DMS153 treated with DMSO at 0.1 percent for 48 hours (cell line): ENCODE measurements around the gene MAEA.
"Not testable (repeated sequence)": the region's sequence is repeated elsewhere in the genome, so short reads cannot be mapped to it uniquely, and the experiment has no call there.

ENCODE experiments used
- DNase-seq: peaks from one replicate; lab custom pipeline; 2025; ENCODE audit not compliant: unreplicated experiment; lab: John Stamatoyannopoulos, UW

The MAEA gene

DNA sequence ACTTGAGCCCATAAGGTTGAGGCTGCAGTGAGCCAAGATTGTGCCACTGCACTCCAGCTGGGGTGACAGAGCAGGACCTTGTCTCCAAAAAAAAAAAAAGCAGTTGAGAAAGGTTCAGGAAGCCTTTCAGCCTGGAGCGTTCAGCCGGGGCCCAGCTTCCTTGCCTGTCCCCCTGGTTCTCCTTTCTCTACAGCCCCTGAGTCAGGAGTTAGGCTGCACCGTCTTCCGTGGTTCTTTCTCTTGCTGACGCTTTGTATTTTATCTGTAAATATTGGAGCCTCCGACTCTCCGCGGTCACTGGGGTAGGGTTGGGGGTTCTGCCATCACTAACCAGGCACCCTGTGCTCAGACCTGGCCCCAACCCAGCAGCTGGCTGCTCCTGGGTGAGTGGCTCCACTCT lies 43.6 kb downstream of the MAEA start:
- DNase-seq, result no peak

DNA sequence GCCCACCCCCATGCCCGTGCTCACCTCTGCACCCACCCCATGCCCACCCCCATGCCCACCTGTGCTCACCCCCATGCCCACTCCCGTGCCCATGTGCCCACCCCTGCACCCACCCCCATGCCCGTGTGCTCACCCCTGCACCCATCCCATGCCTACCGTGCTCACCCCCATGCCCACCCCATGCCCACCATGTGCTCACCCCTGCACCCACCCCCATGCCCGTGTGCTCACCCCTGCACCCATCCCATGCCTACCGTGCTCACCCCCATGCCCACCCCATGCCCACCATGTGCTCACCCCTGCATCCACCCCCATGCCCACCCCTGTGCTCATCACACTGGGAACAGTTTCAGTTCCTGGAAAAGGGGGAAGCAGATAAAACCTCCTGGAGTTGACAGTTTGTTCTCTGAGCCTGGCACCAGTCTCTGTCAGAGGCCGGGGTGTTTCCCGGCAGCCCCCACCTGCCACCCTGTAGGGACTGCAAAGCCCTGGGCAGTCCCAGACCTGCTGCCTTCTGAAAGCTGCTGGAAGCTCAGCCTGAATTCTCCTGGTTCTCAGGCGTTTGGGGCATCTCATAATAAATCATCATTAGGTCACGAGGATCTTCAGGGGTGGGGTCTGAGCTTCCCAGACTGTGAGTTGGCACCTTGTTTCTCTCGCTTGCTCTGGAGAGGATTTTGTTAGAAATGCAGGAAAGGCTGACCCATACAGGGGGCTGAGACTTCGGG lies 44.3 kb downstream of the MAEA start:
- not testable (repeated sequence) for DNase-seq

DNA sequence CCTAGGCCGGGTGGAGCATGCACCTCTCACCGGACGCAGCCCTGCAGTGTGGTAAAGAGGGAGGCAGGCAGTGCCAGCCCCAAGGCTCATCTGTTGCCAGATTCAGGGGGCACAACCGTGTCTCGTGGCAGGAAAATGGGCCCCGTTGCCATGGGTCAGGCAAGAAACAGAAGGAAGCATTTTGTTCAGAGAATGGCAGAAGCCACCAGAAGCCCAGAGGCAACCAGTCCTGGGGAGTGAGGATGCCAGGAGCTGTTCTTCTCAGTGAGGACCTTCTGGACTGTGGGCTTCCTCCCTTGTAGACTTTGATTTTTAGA lies 44.8 kb downstream of the MAEA start:
- no peak for DNase-seq

DNA sequence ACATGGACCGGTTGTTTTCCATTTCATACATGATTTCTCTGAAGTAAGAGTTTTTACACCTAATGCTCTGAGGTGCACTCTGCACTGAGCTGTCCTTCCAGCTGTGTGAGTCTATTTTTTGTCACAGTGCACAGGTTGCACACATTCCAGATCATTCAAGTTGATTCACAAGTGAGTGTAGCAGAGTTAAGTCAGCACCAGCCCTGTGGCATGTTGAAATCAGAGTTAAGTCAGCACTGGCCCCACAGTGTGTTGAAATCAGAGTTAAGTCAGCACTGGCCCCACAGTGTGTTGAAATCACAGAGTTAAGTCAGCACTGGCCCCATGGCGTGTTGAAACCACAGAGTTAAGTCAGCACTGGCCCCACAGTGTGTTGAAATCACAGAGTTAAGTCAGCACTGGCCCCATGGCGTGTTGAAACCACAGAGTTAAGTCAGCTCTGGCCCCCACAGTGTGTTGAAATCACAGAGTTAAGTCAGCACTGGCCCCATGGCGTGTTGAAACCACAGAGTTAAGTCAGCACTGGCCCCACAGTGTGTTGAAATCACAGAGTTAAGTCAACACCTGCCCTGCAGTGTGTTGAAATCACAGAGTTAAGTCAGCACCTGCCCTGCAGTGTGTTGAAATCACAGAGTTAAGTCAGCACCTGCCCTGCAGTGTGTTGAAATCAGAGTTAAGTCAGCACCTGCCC lies 45.6 kb downstream of the MAEA start:
- not testable (repeated sequence) for DNase-seq

DNA sequence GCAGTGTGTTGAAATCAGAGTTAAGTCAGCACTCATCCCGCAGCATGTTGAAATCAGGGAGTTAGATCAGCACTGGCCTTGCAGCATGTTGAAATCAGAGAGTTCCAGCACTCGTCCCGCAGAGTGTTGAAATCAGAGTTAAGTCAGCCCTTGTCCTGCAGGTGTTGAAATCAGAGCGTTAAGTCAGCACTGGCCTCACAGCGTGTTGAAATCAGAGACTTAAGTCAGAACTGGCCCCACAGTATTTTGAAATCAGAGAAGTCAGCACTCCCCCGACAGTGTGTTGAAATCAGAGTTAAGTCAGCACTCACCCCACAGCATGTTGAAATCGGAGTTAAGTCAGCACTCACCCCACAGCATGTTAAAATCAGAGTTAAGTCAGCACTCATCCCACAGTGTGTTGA lies 46.4 kb downstream of the MAEA start:
- no peak for DNase-seq

DNA sequence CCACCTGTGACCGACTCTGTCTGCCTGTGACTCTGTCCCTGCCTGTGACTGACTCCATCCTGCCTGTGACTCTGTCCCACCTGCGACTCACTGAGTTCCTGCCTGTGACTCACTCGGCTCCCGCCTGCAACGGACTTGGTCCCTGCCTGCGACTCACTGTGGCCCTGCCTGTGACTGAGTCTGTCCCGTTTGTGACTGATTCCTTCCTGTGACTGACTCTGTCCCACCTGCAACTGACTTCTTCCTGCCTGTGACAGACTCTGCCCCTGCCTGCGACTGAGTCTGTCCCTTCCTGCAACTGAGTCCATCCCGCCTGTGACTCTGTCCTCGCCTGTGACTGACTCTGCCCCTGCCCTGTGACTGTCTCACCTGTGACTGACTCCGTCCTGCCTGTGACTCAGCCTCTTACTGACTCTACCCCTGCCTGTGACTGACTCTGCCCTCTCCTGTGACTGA lies 47.7 kb downstream of the MAEA start:
- DNase-seq, result no peak

DNA sequence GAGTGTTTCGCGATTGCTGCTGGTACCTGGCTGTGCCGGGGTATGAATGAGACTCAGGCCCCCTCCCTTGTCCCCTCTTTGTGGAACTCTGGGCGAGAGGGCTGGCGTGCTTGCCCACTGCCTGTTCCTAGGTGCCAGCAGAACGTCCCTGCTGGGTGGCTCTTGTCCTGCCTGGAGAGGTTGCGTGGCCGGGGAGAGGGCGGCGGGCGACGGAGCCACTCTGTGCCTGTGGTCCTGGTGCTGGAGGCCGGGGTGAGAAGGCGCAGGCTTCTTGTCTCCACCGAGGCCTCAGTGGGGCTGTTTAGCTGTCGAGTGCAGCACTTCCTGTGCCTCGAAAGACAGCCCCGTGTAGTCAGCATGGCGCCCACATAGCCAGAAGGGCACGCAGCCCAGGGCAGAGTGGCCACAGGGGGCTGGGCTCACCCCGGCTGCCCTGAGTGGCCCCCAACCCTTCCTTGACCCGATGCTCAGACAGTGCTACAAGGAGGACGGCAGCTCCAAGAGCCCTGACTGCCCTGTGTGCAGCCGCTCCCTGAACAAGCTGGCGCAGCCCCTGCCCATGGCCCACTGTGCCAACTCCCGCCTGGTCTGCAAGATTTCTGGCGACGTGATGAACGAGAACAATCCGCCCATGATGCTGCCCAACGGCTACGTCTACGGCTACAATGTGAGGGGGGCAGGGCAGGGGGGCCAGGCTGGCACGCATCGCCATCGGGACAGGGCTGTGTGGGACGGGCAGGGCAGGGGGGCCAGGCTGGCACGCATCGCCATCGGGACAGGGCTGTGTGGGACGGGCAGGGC lies 48.5 kb downstream of the MAEA start:
- no peak for DNase-seq

DNA sequence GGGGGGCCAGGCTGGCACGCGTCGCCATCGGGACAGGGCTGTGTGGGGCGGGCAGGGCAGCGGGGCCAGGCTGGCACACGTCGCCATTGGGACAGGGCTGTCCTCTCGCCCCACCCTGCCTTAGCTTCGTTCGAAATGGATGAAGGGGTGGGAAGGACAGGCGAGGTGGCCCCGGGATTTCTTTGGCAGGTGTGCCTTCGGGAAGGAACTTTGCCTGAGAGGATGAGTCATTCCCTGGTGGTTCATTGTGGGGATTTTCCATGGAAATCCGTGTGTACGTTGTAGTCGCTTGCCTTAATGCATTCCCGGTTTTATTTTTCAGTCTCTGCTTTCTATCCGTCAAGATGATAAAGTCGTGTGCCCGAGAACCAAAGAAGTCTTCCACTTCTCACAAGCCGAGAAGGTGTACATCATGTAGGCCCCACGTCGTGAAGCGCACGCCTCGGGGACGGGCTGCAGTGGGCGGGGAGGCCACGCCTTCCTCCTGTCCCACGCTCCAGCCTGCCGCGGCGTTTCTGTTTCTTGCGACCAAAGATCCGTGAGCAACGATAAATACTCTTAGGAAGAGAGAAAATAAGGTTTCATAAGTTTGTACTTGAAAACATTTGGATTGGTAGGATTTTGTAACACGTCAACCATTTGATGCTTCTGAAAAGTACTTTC lies 49.2 kb downstream of the MAEA start:
- DNase-seq, result no peak

DNA sequence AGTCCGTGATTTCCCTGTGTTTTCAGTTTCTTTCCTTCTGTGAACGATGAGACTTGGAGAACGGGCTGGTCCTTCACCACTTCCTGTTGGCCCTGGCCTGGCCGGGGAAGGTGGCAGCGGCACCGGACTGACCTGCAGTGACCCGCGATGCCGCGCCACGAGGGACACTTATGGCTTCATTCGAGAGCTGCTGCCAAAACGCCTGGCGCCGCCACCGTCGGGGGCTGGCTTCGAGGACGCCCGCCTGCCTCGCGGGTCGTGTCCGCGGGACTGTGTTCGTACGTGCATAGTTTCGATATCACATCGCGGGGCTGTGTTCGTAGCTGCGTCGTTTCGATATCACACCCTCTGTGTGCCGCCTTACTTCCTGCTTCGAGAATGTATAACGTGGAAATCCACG lies 49.8 kb downstream of the MAEA start:
- no peak for DNase-seq

DNA sequence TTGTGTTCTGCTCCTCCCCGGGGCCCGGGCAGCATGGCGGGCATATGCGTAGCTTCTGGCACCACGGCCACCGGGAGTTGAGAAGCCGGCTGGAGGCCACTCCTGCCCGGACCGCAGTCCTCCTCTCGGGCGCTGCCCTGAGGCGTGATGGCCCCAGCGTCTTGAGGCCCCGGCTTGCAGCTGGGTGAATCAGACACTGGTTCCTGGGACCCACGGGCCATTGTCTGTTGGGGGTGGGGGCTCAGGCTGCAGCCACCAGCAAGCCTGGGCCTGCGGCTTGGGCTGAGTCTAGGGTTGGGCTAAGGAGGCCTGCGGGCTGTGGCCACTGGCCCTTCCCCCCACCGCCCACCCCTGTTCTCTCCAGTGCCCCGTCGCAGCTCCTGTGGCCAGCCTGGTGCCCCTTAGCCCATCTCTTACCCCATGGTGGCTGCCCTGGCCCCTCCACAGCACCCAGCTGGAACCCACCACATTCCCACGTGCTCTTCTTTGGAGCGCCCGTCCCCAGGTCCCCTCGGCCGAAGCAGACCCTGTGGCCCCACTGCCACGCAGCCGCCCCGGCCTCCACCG lies 50.6 kb downstream of the MAEA start:
- DNase-seq, result no peak

DNA sequence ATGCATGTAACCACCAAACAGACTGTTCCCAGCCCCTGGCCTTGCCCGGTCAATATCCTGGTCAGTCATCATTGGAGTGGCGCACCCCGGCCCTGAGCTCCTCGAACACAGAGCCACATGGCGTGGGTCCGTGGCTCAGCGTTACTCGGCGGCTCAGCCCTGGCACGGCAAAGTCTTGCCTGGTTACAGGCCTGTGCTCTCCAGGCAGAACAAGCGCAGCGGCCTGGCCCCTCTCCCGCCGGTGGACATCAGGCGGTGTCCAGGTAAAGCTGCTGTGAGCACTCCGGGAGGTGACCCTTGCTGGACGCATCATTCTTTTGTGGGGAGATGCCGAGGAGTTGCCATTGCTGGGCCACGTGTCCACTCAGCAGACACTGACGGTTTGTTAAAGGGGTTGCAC lies 51.2 kb downstream of the MAEA start:
- DNase-seq, result no peak

DNA sequence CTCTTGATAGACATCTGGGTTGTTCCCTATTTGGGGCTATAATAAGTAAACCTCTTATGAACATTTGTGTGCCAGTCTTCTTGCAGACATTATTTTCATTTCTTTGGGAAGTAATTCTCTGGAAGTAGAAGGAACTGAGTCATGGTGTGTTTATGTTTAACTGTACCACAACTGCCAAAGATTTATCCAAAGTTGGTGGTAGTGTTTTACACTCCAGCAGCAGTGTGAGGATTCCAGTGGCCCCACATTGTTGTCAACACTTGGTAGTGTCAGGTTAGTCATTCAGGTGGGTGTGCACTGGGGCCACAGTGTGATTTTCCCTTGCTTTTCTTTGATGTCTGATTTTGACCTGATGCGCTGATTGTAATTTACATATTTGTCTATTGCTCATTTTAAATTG lies 52.3 kb downstream of the MAEA start:
- no peak for DNase-seq

DNA sequence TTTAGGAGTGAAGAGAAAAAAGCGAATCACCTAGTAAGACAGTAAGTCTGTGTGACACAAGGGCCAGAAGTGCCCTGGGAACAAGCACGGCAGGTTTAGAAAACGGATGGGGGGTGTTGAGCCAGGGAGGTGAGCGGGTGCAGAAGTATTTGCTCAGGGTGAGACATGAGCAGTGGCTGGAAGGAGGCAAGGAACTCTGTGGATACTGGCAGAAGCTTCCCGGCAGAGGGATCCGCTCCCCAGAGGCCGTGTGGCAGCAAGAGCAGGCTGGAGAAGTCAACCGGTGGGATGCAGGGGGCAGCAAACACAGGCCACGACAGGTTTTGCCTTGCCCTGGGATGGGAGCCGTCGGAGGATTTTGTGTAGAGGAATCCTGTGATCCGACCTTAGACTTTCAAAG lies 55.0 kb downstream of the MAEA start:
- DNase-seq, result no peak

DNA sequence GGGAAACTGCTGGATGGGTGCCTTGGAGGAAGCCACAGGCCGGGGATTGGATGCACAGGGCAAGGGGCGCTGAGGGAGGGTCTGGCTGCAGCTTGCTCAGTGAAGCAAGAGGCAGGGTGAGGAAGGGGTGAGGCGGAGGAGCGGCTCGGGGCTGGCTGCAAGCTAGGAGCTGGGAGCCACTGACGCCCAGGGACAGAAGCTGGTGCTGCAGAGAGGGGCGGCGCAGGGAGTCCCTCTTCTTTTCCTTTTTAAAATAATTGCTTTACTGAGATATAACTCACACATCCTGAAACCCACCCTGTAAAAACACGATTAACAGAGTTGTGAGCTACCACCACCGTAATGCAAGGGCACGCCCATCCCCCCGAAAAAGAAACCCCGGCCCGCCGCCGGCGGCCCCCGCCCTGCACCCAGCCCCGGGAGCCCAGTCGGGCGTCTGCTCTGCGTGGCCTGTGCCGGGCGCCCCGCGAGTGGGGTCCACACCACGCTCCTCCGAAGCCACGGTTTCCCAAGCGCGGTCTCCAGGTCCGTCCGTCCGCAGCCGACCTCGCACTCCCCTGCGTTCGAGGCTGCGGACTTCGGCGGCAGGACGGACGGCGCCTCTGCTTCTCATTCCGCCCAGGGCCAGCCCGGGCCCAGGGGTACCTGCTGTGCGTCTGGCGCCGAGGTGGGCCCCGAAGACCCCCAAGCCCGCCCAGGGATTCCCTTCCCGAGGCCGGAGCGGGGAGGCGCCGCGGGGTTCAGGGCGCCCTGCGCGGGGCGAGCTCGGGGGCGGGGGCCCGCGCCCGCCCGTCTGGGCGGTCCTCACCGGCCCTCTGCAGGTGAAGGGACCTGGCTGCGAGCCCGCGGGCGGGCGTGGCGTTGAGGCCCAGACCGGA lies 56.5 kb downstream of the MAEA start:
- no peak for DNase-seq

DNA sequence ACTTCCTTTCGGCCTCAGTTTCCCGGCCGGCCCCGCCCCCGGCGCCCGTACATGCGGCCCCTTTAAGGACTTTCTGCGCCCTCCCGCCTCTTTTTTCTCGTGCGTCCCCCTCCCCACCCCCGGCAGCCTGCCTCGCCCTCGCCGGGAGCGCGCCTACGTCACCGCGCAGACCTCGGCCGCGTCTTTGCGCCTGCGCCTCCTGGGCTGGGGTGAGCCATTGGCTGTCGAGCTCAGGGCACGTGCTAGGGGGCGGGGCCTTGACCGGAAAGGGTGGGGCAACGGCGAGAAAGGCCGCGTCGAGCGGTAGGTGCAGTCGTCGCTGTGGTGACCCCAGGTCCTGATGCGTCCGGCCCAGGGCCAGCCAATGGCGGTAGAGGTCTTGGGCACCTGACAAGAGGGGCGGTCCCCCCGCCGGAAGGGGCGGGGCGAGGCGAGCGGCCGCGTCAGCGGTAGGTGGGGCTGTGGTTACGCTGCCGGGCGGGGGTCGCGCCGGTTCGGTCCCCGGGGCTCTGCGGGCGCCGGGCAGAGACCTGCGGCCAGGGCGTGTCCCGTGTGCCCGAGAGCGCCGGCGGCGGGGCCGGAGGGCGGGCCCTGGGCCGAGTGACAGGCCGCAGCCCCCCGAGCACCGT lies 57.2 kb downstream of the MAEA start, which contains the start of gene UVSSA:
TSS of gene UVSSA (plus strand) at position 428 of the 629 bp plus-strand sequence. CDS start 884 bp downstream, outside the sequence.
- DNase-seq, result peak; percentile 82

DNA sequence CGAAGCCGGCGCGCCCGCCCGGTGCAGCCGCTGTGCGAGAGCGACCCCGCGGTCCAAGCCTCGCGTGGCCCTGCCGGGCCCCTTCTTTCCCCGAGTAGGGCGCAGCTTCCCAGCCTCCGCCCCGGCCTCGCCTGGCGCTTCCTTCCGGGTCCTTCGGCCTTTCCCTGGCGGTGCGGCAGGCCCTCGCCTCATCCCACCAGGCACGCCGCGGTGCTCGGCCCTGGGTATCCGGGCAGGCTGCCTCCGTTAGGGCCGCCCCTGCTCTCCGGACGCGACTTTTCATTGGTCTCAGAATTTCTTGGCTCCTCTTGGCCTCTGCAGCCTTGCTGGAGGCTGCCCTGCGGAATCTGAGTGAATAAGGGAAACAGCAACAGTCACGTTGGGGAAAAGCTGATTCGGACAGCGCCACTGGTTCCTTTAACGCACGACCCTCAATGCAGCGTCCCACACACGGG lies 57.7 kb downstream of the MAEA start:
- no peak for DNase-seq

DNA sequence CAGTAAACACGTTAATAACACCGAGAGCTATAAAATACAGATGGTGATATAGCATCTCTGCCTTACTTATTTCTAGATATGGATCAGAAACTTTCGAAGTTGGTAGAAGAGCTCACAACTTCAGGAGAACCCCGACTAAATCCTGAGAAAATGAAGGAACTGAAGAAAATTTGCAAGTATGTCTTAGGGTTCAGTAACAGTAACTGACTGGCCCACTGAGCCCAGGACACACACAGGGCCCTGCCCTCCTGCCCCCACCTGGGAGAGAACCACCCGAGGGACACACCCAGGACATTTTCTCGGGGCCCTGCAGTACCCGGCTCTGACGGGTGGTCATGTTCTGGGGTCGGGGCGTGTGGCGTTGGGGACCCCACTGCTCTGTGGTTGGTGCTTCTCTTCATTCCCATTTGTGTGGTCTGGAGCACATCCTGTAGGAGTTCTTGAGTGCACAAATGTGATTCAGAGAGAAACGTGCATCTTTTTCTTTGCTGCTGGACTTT lies 58.4 kb downstream of the MAEA start:
- DNase-seq, result no peak

DNA sequence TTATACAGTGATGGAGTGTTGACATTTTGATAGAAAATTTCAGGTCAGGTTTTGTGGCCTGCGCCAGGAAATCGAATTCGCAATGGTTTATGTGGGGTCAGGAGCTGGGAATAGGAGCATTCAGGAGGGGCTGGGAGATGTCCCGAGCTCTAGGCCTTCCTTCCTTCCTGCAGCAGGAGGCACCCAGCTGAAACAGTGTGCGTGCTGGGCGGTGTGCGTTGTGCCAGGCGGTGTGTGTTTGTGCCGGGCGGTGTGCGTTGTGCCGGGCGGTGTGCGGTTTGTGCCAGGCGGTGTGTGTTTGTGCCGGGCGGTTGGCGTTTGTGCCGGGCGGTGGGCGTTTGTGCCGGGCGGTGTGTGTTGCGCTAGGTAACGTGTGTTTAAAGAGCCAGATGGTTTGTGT lies 59.1 kb downstream of the MAEA start:
- DNase-seq, result no peak
